HG03025 (cell line): ENCODE data around the gene NDUFB10.
A peak's percentile ranks its signal among the peaks of the same experiment; 100 is the strongest.

ENCODE experiments used
- ATAC-seq: cut with Tn5 transposase; IDR thresholded peaks from one replicate; pipeline ENCODE4 v1.9.1; 2021; ENCODE audit warnings: mild to moderate bottlenecking, moderate library complexity; ENCODE audit not compliant: unreplicated experiment, low FRiP score

Gene NDUFB10

GRCh38 chr16:1965396-1966001, 6.2 kb downstream of the NDUFB10 start:
- no peak for ATAC-seq

GRCh38 chr16:1966460-1966859, 7.1 kb downstream of the NDUFB10 start, which contains the start of gene RNF151:
Gene RNF151, plus strand, starts transcription at chr16:1966856. Its CDS starts 26 bp downstream, at chr16:1966882.
- ATAC-seq = no peak

GRCh38 chr16:1968146-1968953, 9.0 kb downstream of the NDUFB10 start:
- no peak for ATAC-seq

- ATAC-seq = peak; percentile 58
Observed at GRCh38 chr16:1971796-1972489, 12.6 kb downstream of the NDUFB10 start, which contains the start of gene TBL3. Gene TBL3, plus strand, starts transcription at chr16:1972053. Its CDS starts 112 bp downstream, at chr16:1972165.

DNA sequence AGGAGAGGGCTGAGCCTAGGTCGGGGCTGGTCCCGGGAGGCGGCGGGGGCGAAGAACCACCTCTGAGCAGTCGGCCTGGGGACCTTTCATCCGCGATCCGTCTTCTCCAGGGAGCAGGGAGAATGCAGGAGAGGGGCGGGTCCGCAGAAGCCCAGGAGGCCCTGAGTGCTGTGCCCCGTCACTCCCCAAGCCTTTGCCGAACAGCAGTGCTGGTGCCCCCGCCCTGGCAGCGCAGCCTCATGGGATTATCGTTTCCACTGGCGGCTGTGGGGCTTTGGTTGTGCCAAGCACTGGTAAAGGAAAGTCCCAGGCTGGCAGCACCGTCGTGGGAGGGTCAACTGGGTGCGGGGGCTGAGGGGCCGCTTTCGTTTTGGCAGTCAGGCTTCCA, 13.1 kb downstream of the NDUFB10 start:
- no peak for ATAC-seq

GRCh38 chr16:1973461-1974156, 14.3 kb downstream of the NDUFB10 start:
- ATAC-seq = no peak

- no peak for ATAC-seq
Observed at GRCh38 chr16:1974157-1975070, 15.1 kb downstream of the NDUFB10 start.

DNA sequence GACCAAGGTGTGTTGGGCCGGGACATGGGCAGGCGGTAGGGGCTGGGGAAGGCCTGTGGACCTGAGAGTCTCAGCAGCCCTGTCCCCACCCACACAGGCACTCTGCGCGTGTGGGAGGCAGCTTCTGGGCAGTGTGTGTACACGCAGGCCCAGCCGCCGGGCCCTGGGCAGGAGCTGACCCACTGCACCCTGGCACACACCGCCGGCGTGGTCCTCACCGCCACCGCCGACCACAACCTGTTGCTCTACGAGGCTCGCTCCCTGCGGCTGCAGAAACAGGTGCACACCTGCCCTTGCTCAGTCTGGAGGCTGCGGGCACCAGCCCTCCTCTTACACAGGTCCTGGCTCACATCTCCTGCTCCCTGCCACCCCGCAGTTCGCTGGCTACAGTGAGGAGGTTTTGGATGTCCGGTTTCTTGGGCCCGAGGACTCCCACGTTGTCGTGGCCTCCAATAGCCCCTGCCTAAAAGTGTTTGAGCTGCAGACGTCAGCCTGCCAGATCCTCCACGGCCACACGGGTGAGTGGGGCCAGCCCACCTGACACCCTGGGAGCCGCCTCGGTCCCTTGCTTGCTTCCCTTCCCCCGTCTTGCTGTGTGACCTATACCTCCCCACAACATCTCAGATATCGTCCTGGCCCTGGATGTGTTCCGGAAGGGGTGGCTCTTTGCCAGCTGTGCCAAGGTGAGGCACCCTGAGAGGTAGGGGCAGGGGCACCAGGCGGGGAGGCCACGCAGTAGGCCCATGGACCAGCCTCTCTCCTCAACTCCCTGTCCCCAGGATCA, 16.3 kb downstream of the NDUFB10 start:
- no peak for ATAC-seq

GRCh38 chr16:1976216-1976520, 16.8 kb downstream of the NDUFB10 start:
- no peak for ATAC-seq

DNA sequence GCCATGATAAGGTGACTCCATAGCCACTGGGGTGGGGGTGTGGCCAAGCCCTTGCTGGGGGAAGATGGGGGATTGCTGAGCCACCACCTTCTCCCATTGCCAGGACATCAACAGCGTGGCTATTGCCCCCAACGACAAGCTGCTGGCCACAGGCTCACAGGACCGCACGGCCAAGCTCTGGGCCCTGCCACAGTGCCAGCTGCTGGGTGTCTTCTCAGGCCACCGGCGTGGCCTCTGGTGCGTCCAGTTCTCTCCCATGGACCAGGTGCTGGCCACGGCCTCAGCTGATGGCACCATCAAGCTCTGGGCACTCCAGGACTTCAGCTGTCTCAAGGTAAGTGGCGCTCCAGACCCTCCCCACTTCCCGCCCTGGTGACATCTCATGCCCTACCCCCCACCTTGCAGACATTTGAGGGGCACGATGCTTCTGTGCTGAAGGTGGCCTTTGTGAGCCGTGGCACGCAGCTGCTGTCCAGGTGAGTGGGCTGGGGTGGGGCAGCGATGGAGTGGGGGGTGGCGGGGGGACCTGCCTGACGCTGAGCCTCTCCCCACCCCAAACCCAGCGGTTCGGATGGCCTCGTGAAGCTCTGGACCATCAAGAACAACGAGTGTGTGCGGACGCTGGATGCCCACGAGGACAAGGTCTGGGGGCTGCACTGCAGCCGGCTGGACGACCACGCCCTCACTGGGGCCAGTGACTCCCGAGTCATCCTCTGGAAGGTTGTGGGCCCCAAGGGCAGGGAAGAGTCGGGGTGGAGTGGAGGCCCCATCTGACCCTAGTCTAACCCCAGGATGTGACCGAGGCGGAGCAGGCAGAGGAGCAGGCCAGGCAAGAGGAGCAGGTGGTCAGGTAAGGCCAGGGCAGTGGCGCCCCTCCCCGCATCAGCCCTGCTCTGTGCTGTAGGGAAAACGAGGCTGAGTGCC, 17.9 kb downstream of the NDUFB10 start:
- ATAC-seq = no peak

- no peak for ATAC-seq
Observed at GRCh38 chr16:1977875-1978268, 18.5 kb downstream of the NDUFB10 start.

DNA sequence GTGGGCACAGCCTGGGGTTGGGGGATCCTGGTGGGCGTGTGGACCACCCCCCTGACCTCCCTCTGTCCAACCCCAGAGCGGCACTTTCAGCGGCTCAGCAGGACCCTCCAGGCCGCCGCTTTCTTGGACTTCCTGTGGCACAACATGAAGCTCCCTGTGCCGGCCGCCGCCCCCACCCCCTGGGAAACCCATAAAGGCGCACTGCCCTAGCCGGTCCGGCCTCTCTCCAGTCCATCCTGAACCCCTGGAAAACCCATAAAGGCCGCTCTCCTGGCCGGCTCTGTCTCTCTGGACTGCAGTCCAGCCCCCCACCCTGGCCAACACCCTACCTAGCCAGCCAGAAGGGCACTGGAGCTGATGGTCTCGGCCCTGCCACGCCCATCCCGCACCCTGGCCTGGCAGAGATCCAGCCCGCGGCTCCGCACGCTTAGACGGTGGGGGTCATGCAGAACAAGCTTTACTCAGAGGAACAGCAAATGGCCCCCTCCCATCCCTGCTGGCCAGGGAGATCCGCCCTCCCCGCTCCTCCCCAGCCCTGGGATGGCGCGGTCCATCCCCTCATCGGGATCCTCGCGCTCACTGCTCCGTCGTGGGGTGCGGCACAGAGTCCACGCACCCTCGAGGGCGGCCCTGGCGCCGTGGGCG, 19.3 kb downstream of the NDUFB10 start:
- no peak for ATAC-seq

GRCh38 chr16:1979271-1980029, 20.1 kb downstream of the NDUFB10 start:
- no peak for ATAC-seq

DNA sequence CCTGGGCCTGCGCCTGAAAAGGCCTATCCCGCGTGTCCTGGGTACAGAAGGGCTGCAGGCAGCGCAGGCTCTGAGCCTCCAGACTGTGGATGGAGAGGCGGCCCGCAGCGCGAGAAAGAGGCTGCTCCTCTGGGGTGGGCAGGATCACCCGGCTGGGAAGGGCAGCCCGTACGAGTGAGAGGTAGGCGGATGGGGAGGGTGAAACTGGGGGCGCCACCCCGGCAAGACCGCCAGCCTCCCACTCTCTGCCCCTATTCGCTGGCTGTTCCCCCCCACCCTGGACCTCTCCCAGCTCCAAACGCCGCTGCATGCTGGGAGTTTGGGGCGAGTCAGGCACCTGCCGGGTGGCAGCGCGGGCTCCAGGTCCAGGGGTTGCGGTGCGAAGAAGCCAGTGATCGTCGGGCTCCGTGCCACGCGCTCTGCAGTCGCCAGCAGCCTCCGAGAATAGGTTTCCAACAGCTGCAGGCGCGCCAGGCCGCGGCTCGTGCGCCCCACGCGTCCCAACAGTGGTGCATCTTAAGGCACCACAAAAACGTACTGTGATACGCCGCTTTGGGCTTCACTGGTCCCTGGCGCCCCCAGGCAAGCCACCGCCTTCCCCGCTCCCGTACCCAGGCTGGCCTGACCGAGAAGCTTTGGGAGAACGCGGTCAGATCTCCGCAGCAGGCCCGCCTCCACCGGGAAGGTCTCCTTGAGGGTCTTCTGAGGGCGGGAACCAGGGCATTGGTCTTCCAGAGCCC, 20.9 kb downstream of the NDUFB10 start:
- no peak for ATAC-seq

DNA sequence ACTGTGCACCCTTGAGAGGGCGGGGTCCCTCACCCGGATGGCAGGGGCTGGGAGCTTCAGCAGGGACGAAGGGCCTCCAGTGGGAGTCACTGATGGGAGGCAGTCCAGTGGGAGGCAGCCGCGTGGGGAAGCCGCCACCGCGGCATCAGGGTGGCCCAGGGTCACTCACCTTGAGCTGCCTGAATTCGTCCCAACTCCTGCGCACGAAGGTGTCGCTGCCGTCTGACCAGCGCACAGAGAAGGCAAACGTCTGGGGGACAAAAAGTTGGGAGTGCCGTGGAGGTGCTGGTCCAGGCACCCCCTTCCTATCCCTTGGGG, 21.4 kb downstream of the NDUFB10 start:
- ATAC-seq = no peak

DNA sequence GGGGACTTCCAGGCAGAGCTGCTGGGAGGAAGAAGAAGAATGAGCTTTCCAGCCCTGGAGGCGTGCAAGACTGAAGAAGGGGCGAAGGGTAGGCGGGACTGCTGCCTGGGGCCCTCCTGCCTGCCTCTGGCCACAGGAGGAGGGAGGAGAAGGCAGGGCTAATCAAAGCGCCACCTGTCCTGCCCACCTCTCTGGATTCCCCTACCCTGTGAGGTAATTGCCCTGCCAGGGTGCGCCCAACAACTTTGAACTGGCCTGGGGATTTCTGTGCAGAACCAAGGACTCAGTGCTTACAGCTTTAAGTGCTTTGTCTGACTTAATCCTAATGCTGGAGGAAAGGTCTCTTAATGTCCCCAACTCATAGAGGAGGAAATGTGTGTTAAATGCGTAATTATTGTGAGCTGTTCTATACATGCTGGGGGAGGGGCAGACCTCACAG, 22.1 kb downstream of the NDUFB10 start, which contains the start of gene NOXO1:
TSS of gene NOXO1 (minus strand) at position 72 of the 439 bp plus-strand sequence. CDS start 290 bp downstream, outside the sequence.
- ATAC-seq = no peak
